ENCODE data around the gene N4BP2L2.

The N4BP2L2 gene

DNA sequence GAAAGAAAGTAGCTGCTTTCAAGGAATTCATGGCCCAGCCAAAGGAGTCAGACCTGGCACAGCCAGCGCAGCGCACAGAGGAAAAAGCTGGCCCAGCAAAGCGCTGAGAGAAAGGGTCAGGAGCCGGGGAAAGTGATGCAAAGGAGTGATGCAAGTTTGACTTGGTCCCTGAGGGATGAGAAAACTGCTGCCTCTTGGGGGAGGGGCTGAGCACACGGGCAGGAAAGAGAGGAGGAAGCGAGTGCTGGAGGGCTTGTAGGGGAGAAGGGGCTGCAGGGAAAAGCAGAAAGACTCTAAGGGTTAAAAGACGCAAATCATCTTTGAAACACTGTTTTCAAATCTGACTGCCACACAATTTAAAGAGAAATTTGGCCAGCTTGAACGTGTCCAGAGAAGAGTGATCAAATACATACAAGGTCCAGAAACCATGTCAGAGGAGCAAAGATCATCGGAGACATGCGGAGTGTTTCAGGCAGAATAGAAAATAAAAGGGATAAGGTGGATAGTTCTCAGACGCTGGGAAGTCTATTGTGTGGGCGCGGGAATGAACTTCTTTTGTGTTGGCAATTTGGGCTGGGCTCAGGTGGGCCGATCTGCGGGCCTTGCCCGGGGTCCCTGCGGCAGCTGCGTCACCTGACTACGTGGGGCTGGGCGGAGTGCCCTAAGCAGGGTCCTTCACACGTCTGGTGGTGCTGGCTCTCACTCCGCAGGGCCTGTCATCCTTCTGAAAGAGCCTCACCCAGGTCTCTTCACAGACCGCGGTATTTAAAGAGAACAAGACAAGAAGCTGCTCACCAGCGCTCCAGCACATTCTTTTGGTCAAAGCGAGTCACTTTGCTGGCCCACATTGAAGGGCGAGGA, 128.8 kb downstream of the N4BP2L2 start:
- TF ChIP-seq, protein P1, sequence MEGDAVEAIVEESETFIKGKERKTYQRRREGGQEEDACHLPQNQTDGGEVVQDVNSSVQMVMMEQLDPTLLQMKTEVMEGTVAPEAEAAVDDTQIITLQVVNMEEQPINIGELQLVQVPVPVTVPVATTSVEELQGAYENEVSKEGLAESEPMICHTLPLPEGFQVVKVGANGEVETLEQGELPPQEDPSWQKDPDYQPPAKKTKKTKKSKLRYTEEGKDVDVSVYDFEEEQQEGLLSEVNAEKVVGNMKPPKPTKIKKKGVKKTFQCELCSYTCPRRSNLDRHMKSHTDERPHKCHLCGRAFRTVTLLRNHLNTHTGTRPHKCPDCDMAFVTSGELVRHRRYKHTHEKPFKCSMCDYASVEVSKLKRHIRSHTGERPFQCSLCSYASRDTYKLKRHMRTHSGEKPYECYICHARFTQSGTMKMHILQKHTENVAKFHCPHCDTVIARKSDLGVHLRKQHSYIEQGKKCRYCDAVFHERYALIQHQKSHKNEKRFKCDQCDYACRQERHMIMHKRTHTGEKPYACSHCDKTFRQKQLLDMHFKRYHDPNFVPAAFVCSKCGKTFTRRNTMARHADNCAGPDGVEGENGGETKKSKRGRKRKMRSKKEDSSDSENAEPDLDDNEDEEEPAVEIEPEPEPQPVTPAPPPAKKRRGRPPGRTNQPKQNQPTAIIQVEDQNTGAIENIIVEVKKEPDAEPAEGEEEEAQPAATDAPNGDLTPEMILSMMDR (IDR thresholded peaks at IDR 0.05; ENCODE audit: low read depth, low read length): no peak
- DNase-seq (ENCODE audit: low read depth in 2 of 2): peak; percentile 87
- peak overlapping the region in 1 of 2 donors; percentile 35 for H3K4me3 ChIP-seq (replicated peaks in 1 of 2; ENCODE audit: low read depth in 2 of 2, low read length in 2 of 2)

DNA sequence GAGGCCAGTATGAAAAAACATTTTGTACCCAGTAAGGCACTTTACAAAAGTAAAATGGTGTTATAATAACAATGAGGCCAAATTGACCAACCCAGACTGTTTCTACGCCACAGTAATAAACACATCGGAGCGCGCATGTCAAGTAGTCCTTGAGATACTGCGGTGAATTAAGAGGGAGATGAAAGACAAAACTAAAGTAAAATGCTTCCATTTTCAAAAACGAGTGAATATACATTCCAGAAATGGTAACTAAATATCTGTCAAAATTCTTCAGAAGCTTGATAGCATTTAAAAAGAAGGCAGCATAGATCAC, 129.6 kb downstream of the N4BP2L2 start:
- no peak for DNase-seq (ENCODE audit: low read depth in 2 of 2)
- H3K4me3 ChIP-seq (replicated peaks in 1 of 2; ENCODE audit: low read depth in 2 of 2, low read length in 2 of 2): no peak overlapping the region

DNA sequence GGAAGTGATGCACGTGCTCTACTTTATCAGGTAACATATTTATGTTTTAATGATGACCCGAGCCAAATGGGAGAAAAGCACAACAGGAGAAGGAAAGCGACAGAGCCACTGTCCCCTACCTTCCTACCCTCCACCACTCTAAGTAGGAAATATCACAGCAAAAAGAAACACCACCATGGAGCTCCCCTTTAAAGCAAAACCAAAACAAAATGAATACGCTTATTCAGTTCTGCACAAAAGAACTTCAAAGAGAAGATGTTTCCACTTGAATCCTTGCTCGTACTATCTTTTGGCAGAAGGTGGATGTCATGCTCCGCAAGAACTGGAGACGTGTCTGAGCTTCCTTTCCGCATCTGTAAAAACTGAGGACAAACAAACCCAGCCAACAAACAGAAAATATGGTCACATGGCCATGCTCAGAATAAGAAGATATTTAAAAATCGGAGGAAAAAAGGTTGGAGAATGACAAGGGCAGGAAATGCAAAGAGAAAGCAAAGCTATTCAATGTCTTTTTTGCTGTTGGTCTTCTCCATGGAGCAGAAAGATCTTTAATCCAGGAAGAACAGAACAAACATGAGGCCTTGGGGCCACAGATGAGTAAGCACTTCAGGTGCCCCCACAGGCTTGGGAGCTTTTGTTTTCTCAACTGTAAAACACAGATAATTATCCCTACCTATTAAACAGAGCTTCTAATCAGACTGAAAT, 130.1 kb downstream of the N4BP2L2 start:
- TF ChIP-seq, protein P1 (IDR thresholded peaks at IDR 0.05; ENCODE audit: low read depth, low read length): no peak
- H3K4me3 ChIP-seq (replicated peaks in 1 of 2; ENCODE audit: low read depth in 2 of 2, low read length in 2 of 2): no peak overlapping the region
- DNase-seq (ENCODE audit: low read depth in 2 of 2): no peak

More for the DNA sequence above, 129.6 kb downstream of the N4BP2L2 start:
- TF ChIP-seq, protein P1 (IDR thresholded peaks at IDR 0.05; ENCODE audit: low read depth, low read length): no peak

DNA sequence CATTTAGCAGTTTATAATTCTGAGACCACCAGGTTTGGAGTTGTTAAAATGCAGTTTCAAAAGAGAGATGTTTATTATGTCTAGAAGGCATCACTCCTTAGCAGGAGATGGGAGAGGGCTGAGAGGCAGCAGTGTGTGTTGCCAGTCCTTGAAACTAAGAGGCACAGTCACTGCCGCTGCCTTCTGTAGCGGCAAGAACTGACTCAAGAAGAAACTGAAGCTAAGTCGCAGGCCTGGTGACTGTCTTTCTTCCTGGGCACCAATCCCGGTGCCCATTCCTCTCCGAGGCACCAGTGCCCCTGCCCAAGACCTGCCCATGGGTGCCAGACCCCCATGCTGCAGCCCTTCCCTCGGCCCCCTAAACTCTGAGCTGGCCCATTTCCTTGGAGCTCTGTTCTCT, 130.7 kb downstream of the N4BP2L2 start:
- TF ChIP-seq, protein P1 (IDR thresholded peaks at IDR 0.05; ENCODE audit: low read depth, low read length): no peak
- no peak for DNase-seq (ENCODE audit: low read depth in 2 of 2)
- no peak overlapping the region for H3K4me3 ChIP-seq (replicated peaks in 1 of 2; ENCODE audit: low read depth in 2 of 2, low read length in 2 of 2)

DNA sequence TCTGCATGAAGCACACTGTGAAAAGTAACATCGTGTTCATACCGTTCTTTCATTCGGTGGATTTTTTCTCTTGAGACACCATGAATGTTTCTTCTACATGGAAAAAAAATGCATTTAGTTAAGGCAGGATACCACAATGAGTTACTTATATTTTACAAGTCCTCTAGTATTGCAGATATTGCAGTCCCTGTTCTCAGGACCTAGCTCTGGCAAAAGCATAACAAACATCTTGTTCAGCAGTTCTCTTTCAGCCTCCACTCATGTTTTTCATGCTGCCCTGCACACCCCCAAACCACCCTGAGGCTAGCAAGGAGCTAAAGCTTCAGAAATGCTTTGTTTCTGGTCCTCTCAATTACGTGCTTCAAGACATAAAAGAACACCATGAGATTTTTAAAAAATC, 135.5 kb downstream of the N4BP2L2 start:
- DNase-seq (ENCODE audit: low read depth in 2 of 2): no peak
- TF ChIP-seq, protein P1 (IDR thresholded peaks at IDR 0.05; ENCODE audit: low read depth, low read length): no peak
- H3K4me3 ChIP-seq (replicated peaks in 1 of 2; ENCODE audit: low read depth in 2 of 2, low read length in 2 of 2): no peak overlapping the region

DNA sequence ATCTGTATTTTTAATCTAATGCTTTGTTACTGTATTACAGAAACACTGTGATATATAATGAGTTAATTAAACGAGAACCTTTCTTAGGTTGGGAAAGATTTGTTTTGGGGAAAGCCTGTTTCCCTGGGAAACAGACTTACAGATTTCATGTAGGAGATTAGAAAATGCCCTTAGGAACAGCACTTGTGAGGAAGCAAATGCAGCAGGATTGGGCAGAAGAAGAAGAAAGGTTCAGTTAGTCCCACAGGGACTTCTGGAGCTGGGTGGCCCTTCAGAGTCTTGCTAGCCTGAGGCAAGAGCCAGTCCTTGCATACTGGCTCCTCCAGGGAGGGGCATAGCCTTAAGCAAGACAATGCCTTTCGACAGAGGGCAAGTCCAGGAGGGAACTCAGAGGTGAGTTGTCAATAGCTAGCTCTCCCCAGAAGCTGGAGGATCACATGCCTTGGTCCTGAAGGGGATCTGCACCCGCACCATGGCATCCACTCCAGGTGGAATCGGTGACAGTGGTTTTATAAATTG, 147.4 kb downstream of the N4BP2L2 start:
- peak in 1 of 2 donors; percentile 10 for DNase-seq (ENCODE audit: low read depth in 2 of 2)
- TF ChIP-seq, protein P1 (IDR thresholded peaks at IDR 0.05; ENCODE audit: low read depth, low read length): no peak

More for the DNA sequence above, 147.4 kb downstream of the N4BP2L2 start:
- no peak overlapping the region for H3K4me3 ChIP-seq (replicated peaks in 1 of 2; ENCODE audit: low read depth in 2 of 2, low read length in 2 of 2)

Measured in cardiac fibroblast (primary cell).